ENCODE measurements around the gene NEK5. TPM values are rescaled to one million over a fixed set of nuclear protein-coding genes. Genes with fewer than 3 reads are reported as not detected.
A peak's percentile ranks its signal among the peaks of the same experiment; 100 is the strongest.

Gene NEK5
- total RNA-seq, 1 donor from 2014 or later = 0.25 TPM

GRCh38 chr13:52001120-52001731 lies 127.6 kb downstream of the NEK5 start:
- no peak for DNase-seq
- intact Hi-C loops (cut with micrococcal nuclease) = loop anchor here (5.0 kb wide), 1 partner anchor 126 kb away; the partner anchor contains the start of gene NEK5
- Histone ChIP-seq H3K27ac (replicated peaks) (no peak overlapping the region), H3K4me1 (peaks cover 24% of the 10 kb centered on the region), H3K9me3 (replicated peaks) (no peaks in the 10 kb centered on the region), H3K4me3 (no peak overlapping the region), H3K27me3 (ENCODE audit: low read depth) (no peaks in the 10 kb centered on the region), H3K36me3 (no peaks in the 10 kb centered on the region)
- peak; percentile 76 for TF ChIP-seq CTCF (IDR thresholded peaks at IDR 0.05; ENCODE audit: borderline replicate concordance)

- DNase-seq = no peak
- Histone ChIP-seq H3K27ac (replicated peaks) (peak overlapping the region; percentile 57), H3K4me3 (peak overlapping the region; percentile 36), H3K36me3 (no peaks in the 10 kb centered on the region), H3K4me1 (peaks cover 37% of the 10 kb centered on the region), H3K9me3 (replicated peaks) (no peaks in the 10 kb centered on the region), H3K27me3 (ENCODE audit: low read depth) (no peaks in the 10 kb centered on the region)
- intact Hi-C loops (cut with micrococcal nuclease) = loop anchor here (5.0 kb wide), 1 partner anchor 127 kb away; the partner anchor contains the start of gene NEK5
- no peak for TF ChIP-seq CTCF (IDR thresholded peaks at IDR 0.05; ENCODE audit: borderline replicate concordance)
Observed at GRCh38 chr13:51999921-52000320, 129.0 kb downstream of the NEK5 start.

GRCh38 chr13:51999510-51999911 lies 129.4 kb downstream of the NEK5 start:
- Histone ChIP-seq H3K36me3 (no peaks in the 10 kb centered on the region), H3K4me1 (peaks cover 41% of the 10 kb centered on the region), H3K9me3 (replicated peaks) (no peaks in the 10 kb centered on the region), H3K4me3 (peak overlapping the region; percentile 36), H3K27me3 (ENCODE audit: low read depth) (no peaks in the 10 kb centered on the region), H3K27ac (replicated peaks) (peak overlapping the region; percentile 57)
- peak; percentile 15 for TF ChIP-seq CTCF (IDR thresholded peaks at IDR 0.05; ENCODE audit: borderline replicate concordance)
- intact Hi-C loops (cut with micrococcal nuclease) = no loop called here
- peak; percentile 72 for DNase-seq

GRCh38 chr13:51998723-51999509 lies 130.0 kb downstream of the NEK5 start:
- TF ChIP-seq CTCF (IDR thresholded peaks at IDR 0.05; ENCODE audit: borderline replicate concordance) = no peak
- no peak overlapping the region for H3K4me3 ChIP-seq
- H3K27ac ChIP-seq (replicated peaks) = peak overlapping the region; percentile 57
- DNase-seq = no peak
- intact Hi-C loops (cut with micrococcal nuclease) = no loop called here
- H3K36me3 ChIP-seq = no peaks in the 10 kb centered on the region
- peaks cover 44% of the 10 kb centered on the region for H3K4me1 ChIP-seq
- no peaks in the 10 kb centered on the region for H3K9me3 ChIP-seq (replicated peaks)
- no peaks in the 10 kb centered on the region for H3K27me3 ChIP-seq (ENCODE audit: low read depth)

- intact Hi-C loops (cut with micrococcal nuclease) = no loop called here
- no peaks in the 10 kb centered on the region for H3K27me3 ChIP-seq (ENCODE audit: low read depth)
- DNase-seq = no peak
- no peak overlapping the region for H3K27ac ChIP-seq (replicated peaks)
- peaks cover 44% of the 10 kb centered on the region for H3K4me1 ChIP-seq
- no peak overlapping the region for H3K4me3 ChIP-seq
- no peaks in the 10 kb centered on the region for H3K36me3 ChIP-seq
- no peaks in the 10 kb centered on the region for H3K9me3 ChIP-seq (replicated peaks)
- TF ChIP-seq CTCF (IDR thresholded peaks at IDR 0.05; ENCODE audit: borderline replicate concordance) = no peak
Observed at GRCh38 chr13:51997641-51998330, 131.1 kb downstream of the NEK5 start.
